ENCODE results near the gene CFAP97.

The CFAP97 gene

DNA sequence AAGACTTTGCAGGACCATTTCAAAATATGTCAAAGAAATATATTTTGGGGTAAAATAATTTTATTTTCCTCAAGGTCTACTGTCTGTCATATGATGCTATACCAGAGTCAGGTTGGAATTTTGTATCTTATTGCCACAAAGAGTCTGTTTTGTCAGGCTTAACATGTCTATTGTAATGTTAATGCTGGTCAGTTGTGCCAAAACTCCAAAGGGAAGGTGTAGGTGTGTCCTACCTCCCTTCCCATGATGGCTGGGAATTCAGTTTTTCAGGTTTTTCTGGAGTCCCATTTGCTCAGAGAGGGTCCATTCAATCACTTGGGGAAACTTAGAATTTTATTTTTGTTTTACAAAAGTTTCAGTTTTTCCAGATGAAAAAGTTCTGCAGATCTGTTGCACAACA, 94.1 kb downstream of the CFAP97 start:
- no peak for DNase-seq (ENCODE audit: low read depth)

All from activated T-cell treated with anti-CD3 and anti-CD28 coated beads for 1 hour (primary cell).